ENCODE measurements around the gene TEX13C. TPM values are rescaled to one million over a fixed set of nuclear protein-coding genes. Genes with fewer than 3 reads are reported as not detected.

Gene TEX13C
- total and polyA plus RNA-seq, 10 of the 15 experiments (the other 5 are each of a cell fraction or from before 2014, with no cell fraction given), result not detected

DNA sequence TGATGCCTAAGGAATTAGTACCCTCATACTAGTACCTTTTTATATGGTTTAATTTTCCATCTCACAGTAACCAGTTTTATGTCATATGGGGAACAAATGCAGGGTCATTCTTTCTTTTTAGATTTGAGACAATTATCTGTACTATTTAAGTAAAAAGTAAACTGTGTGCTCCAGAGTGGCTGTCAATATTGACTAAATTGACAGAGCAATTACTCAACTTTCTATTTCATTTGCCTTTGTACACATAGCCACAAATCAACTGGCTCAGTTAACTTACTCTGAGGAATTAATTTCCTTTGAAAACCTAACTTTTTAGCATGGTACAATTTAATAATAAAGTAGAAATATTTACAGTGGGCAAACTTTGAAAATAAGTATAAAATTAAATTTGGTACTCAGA is 28.5 kb upstream of the TEX13C start:
- H3K27ac ChIP-seq (ENCODE audit: control insufficient read depth, insufficient read depth), result no peak overlapping the region
- H3K4me1 ChIP-seq (ENCODE audit: control insufficient read depth, insufficient read depth, low read length), result no peaks in the 10 kb centered on the region
- no peaks in the 10 kb centered on the region for H3K36me3 ChIP-seq (ENCODE audit: control insufficient read depth in 2 of 2, insufficient read depth in 2 of 2, low read length in 1 of 2)
- ATAC-seq, result no peak
- ChIA-PET CTCF (no interaction called here), RAD21 (ENCODE audit: unreplicated experiment) (no interaction called here), SMC1A (ENCODE audit: uncharacterized antibody, unreplicated experiment) (no interaction called here), POLR2A (no interaction called here)
- no peaks in the 10 kb centered on the region for H4K20me1 ChIP-seq (ENCODE audit: control insufficient read depth, insufficient read depth)
- no peak overlapping the region for H2AFZ ChIP-seq (ENCODE audit: control insufficient read depth, low read depth, low read length)
- no peak overlapping the region for H3K4me2 ChIP-seq (ENCODE audit: control insufficient read depth, insufficient read depth)
- H3K4me3 ChIP-seq, result no peak overlapping the region
- intact Hi-C loops (cut with micrococcal nuclease; ENCODE audit: unreplicated experiment), result no loop called here
- TF ChIP-seq, protein P1, sequence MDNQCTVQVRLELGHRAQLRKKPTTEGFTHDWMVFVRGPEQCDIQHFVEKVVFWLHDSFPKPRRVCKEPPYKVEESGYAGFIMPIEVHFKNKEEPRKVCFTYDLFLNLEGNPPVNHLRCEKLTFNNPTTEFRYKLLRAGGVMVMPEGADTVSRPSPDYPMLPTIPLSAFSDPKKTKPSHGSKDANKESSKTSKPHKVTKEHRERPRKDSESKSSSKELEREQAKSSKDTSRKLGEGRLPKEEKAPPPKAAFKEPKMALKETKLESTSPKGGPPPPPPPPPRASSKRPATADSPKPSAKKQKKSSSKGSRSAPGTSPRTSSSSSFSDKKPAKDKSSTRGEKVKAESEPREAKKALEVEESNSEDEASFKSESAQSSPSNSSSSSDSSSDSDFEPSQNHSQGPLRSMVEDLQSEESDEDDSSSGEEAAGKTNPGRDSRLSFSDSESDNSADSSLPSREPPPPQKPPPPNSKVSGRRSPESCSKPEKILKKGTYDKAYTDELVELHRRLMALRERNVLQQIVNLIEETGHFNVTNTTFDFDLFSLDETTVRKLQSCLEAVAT (IDR thresholded peaks at IDR 0.05), result no peak
- TF ChIP-seq ESRRA (IDR thresholded peaks at IDR 0.05; ENCODE audit: low read length), result no peak
- no peak for TF ChIP-seq JUNB (IDR thresholded peaks at IDR 0.05)
- no peak for TF ChIP-seq CREM (IDR thresholded peaks at IDR 0.05; ENCODE audit: low read depth)
- no peak for TF ChIP-seq CREB1 (IDR thresholded peaks at IDR 0.05; ENCODE audit: low read depth)
- no peak for TF ChIP-seq CHD1 (IDR thresholded peaks at IDR 0.05; ENCODE audit: low read depth, low read length)
- TF ChIP-seq MYC (IDR thresholded peaks at IDR 0.05; ENCODE audit: insufficient read depth, insufficient read length, insufficient replicate concordance, low read length, severe bottlenecking), result no peak
- no peak for TF ChIP-seq FOXM1 (IDR thresholded peaks at IDR 0.05; ENCODE audit: low read depth, low read length)
- no peak for TF ChIP-seq EED (IDR thresholded peaks at IDR 0.05; ENCODE audit: low read depth)
- TF ChIP-seq HDGF (IDR thresholded peaks at IDR 0.05), result no peak
- TF ChIP-seq KDM1A (IDR thresholded peaks at IDR 0.05; ENCODE audit: borderline replicate concordance), result no peak
- H3K79me2 ChIP-seq (ENCODE audit: control insufficient read depth, insufficient read depth, low read length), result no peaks in the 10 kb centered on the region
- BruUV-seq (replicated peaks), result no TSS peak
- no peak overlapping the region for H3K9ac ChIP-seq (ENCODE audit: control insufficient read depth, insufficient read depth, low read length)
- no peaks in the 10 kb centered on the region for H3K9me3 ChIP-seq (replicated peaks; ENCODE audit: control insufficient read depth, insufficient read depth, low read length)
- FAIRE-seq, result no peak
- no peaks in the 10 kb centered on the region for H3K27me3 ChIP-seq (replicated peaks in 1 of 2; ENCODE audit: control insufficient read depth in 2 of 2, insufficient read depth in 2 of 2, low read length in 1 of 2)
- DNase-seq (ENCODE audit: low read depth, low spot score), result no peak
- in situ Hi-C loops (cut with MboI), result no loop called here
